Trophoblast cell (in vitro differentiated cells and primary cell): Measurements from ENCODE around the gene STRN.

Experiments used
- DNase-seq, 2 donors: peaks; one replicate each; pipeline ENCODE4 v3.0.0-alpha.2; 2016
- H2AFZ ChIP-seq: 2 replicates; pipeline ENCODE4 v1.6.1; 2013; ENCODE audit warnings: low read length, moderate library complexity, mild to moderate bottlenecking; ENCODE audit not compliant: insufficient read depth, poor library complexity
- H2AK5ac ChIP-seq: 2 replicates; pipeline ENCODE4 v1.6.1; 2013; ENCODE audit warnings: mild to moderate bottlenecking, low read length
- H2BK120ac ChIP-seq: 2 replicates; pipeline ENCODE4 v1.6.1; 2013; ENCODE audit warnings: low read length, mild to moderate bottlenecking, moderate library complexity; ENCODE audit not compliant: insufficient read depth, poor library complexity
- H2BK12ac ChIP-seq: 2 replicates; pipeline ENCODE4 v1.6.1; 2013; ENCODE audit warnings: mild to moderate bottlenecking, low read length, moderate library complexity
- H2BK5ac ChIP-seq: 2 replicates; pipeline ENCODE4 v1.6.1; 2013; ENCODE audit warnings: low read length, low read depth, moderate library complexity, mild to moderate bottlenecking; ENCODE audit not compliant: poor library complexity
- H3K14ac ChIP-seq: 2 replicates; pipeline ENCODE4 v1.6.1; 2013; ENCODE audit warnings: mild to moderate bottlenecking, low read length
- H3K18ac ChIP-seq: 2 replicates; pipeline ENCODE4 v1.6.1; 2013; ENCODE audit warnings: mild to moderate bottlenecking, low read length
- H3K23ac ChIP-seq: 2 replicates; pipeline ENCODE4 v1.6.1; 2013; ENCODE audit warnings: low read length
- H3K27ac ChIP-seq: 2 replicates; pipeline ENCODE4 v1.5.1; 2013; ENCODE audit warnings: low read depth, mild to moderate bottlenecking, inconsistent platforms, low read length, moderate library complexity
- H3K27me3 ChIP-seq: 2 replicates; pipeline ENCODE4 v1.6.1; 2013; ENCODE audit warnings: inconsistent platforms, mild to moderate bottlenecking, low read length, moderate library complexity; ENCODE audit not compliant: insufficient read depth
- H3K36me3 ChIP-seq, 2 experiments: 1 replicate in 1 of 2; 2 replicates in 1 of 2; pipeline ENCODE4 v1.6.1; 2013; ENCODE audit warnings: low read length in 2 of 2, mild to moderate bottlenecking in 2 of 2, moderate library complexity in 1 of 2; ENCODE audit not compliant: insufficient read depth in 2 of 2, control insufficient read depth in 1 of 2
- H3K4ac ChIP-seq: 2 replicates; pipeline ENCODE4 v1.6.1; 2013; ENCODE audit warnings: low read depth, mild to moderate bottlenecking, low read length, moderate library complexity
- H3K4me1 ChIP-seq, 2 experiments: 1 replicate in 1 of 2; 2 replicates in 1 of 2; pipeline ENCODE4 v1.6.1; 2013; ENCODE audit warnings: low read length in 2 of 2, mild to moderate bottlenecking in 2 of 2, moderate library complexity in 1 of 2; ENCODE audit not compliant: insufficient read depth in 2 of 2, control insufficient read depth in 1 of 2
- H3K4me2 ChIP-seq: 2 replicates; pipeline ENCODE4 v1.6.1; 2013; ENCODE audit warnings: inconsistent platforms, mild to moderate bottlenecking, low read length, moderate library complexity
- H3K4me3 ChIP-seq: 2 replicates; pipeline ENCODE4 v1.5.1; 2013; ENCODE audit warnings: mild to moderate bottlenecking, low read depth, low read length, inconsistent platforms
- H3K79me1 ChIP-seq: one replicate; pipeline ENCODE4 v1.6.1; 2013; ENCODE audit warnings: low read length
- H3K79me2 ChIP-seq: 2 replicates; pipeline ENCODE4 v1.6.1; 2013; ENCODE audit warnings: low read length, mild to moderate bottlenecking; ENCODE audit not compliant: control insufficient read depth, insufficient read depth, poor library complexity
- H3K9ac ChIP-seq: 2 replicates; pipeline ENCODE4 v1.6.1; 2013; ENCODE audit warnings: mild to moderate bottlenecking, low read length
- H3K9me3 ChIP-seq: 2 replicates; pipeline ENCODE4 v1.6.1; 2013; ENCODE audit warnings: low read depth, mild to moderate bottlenecking, control low read depth, inconsistent platforms, low read length; ENCODE audit not compliant: insufficient read depth
- H4K12ac ChIP-seq: 2 replicates; pipeline ENCODE4 v1.6.1; 2013; ENCODE audit warnings: low read depth, mild to moderate bottlenecking, low read length, moderate library complexity
- H4K8ac ChIP-seq: 2 replicates; pipeline ENCODE4 v1.6.1; 2013; ENCODE audit warnings: low read depth, mild to moderate bottlenecking, low read length, moderate library complexity
- H4K91ac ChIP-seq: one replicate; pipeline ENCODE4 v1.6.1; 2013; ENCODE audit warnings: low read depth, mild to moderate bottlenecking, low read length, moderate library complexity
- whole genome bisulfite sequencing: extraction: QIAGEN DNeasy Blood & Tissue Kit; methylation state at CpG from one replicate; pipeline ENCODE4 v1.1.7; 2013; ENCODE audit warnings: missing lambda C conversion rate; ENCODE audit not compliant: insufficient read length, insufficient coverage; ENCODE audit errors: extremely low coverage; 5-methylcytosine and 5-hydroxymethylcytosine counted together

Gene STRN

GRCh38 chr2:36915627-36916026, 50.7 kb downstream of the STRN start:
- no peak overlapping the region for H4K8ac ChIP-seq
- H2BK5ac ChIP-seq: no peak overlapping the region
- no CpG with 5 or more reads among the region's 1 CpG for WGBS
- H3K9me3 ChIP-seq: no peaks in the 10 kb centered on the region
- H2BK12ac ChIP-seq: no peak overlapping the region
- H4K12ac ChIP-seq: no peak overlapping the region
- no peak overlapping the region for H4K91ac ChIP-seq
- no peaks in the 10 kb centered on the region for H3K4me1 ChIP-seq
- H2AK5ac ChIP-seq: no peak overlapping the region
- H3K14ac ChIP-seq: no peak overlapping the region
- H3K27ac ChIP-seq: no peak overlapping the region
- H3K23ac ChIP-seq: no peak overlapping the region
- no peak overlapping the region for H3K18ac ChIP-seq
- no peak overlapping the region for H3K9ac ChIP-seq
- no peaks in the 10 kb centered on the region for H3K36me3 ChIP-seq
- no peaks in the 10 kb centered on the region for H3K79me1 ChIP-seq
- H3K4me2 ChIP-seq: no peak overlapping the region
- H2AFZ ChIP-seq: no peak overlapping the region
- no peak overlapping the region for H3K4me3 ChIP-seq
- H2BK120ac ChIP-seq: no peak overlapping the region
- no peaks in the 10 kb centered on the region for H3K79me2 ChIP-seq
- H3K27me3 ChIP-seq: no peaks in the 10 kb centered on the region
- no peak overlapping the region for H3K4ac ChIP-seq
- no peak for DNase-seq

DNA sequence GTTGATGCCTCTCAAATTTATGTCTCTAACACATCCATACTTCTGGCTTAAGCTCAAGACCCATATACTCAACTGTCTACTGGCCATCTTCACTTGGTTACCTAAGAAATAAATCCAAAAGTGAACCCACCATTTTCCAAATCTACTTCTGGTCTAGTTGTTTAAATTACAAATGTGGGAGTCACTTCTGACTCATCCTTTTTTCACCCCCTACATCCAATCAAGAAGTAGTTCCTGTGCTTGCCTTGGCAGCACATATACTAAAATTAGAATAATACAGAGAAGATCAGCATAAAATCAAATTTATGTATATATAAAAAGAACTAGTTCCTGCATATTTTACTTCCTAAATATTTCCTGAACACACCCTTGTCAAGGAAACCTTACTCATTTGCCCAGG, 53.6 kb downstream of the STRN start:
- no peak overlapping the region for H3K23ac ChIP-seq
- H4K12ac ChIP-seq: no peak overlapping the region
- no peak overlapping the region for H3K4me3 ChIP-seq
- no peak overlapping the region for H2AK5ac ChIP-seq
- H3K27ac ChIP-seq: no peak overlapping the region
- no peak overlapping the region for H3K18ac ChIP-seq
- no peaks in the 10 kb centered on the region for H3K79me1 ChIP-seq
- H3K9me3 ChIP-seq: no peaks in the 10 kb centered on the region
- H3K36me3 ChIP-seq: no peaks in the 10 kb centered on the region
- peaks cover 0 to 3% of the 10 kb centered on the region in 2 experiments for H3K4me1 ChIP-seq
- no peak overlapping the region for H2BK5ac ChIP-seq
- no peak overlapping the region for H2AFZ ChIP-seq
- H3K27me3 ChIP-seq: no peaks in the 10 kb centered on the region
- no peak overlapping the region for H3K9ac ChIP-seq
- H3K4ac ChIP-seq: no peak overlapping the region
- H4K8ac ChIP-seq: no peak overlapping the region
- H3K14ac ChIP-seq: no peak overlapping the region
- H4K91ac ChIP-seq: no peak overlapping the region
- no peak overlapping the region for H2BK12ac ChIP-seq
- H2BK120ac ChIP-seq: no peak overlapping the region
- DNase-seq: no peak
- no peak overlapping the region for H3K4me2 ChIP-seq
- no peaks in the 10 kb centered on the region for H3K79me2 ChIP-seq

- H3K4ac ChIP-seq: no peak overlapping the region
- H3K27ac ChIP-seq: no peak overlapping the region
- DNase-seq: peak in 1 of 2 donors; percentile 43
- no peaks in the 10 kb centered on the region for H3K27me3 ChIP-seq
- no peak overlapping the region for H2AK5ac ChIP-seq
- no peak overlapping the region for H3K23ac ChIP-seq
- peaks cover 0 to 1% of the 10 kb centered on the region in 2 experiments for H3K36me3 ChIP-seq
- no peak overlapping the region for H2BK12ac ChIP-seq
- H3K14ac ChIP-seq: no peak overlapping the region
- no peak overlapping the region for H4K8ac ChIP-seq
- no peak overlapping the region for H3K4me2 ChIP-seq
- H4K91ac ChIP-seq: no peak overlapping the region
- H2BK5ac ChIP-seq: no peak overlapping the region
- no peaks in the 10 kb centered on the region for H3K79me1 ChIP-seq
- no peak overlapping the region for H3K4me3 ChIP-seq
- no peaks in the 10 kb centered on the region for H3K79me2 ChIP-seq
- no peak overlapping the region for H3K18ac ChIP-seq
- H3K4me1 ChIP-seq: peaks cover 0 to 3% of the 10 kb centered on the region in 2 experiments
- H3K9me3 ChIP-seq: no peaks in the 10 kb centered on the region
- H3K9ac ChIP-seq: no peak overlapping the region
- H2AFZ ChIP-seq: no peak overlapping the region
- H2BK120ac ChIP-seq: no peak overlapping the region
- H4K12ac ChIP-seq: no peak overlapping the region
Observed at GRCh38 chr2:36911012-36911411, 55.3 kb downstream of the STRN start.

DNA sequence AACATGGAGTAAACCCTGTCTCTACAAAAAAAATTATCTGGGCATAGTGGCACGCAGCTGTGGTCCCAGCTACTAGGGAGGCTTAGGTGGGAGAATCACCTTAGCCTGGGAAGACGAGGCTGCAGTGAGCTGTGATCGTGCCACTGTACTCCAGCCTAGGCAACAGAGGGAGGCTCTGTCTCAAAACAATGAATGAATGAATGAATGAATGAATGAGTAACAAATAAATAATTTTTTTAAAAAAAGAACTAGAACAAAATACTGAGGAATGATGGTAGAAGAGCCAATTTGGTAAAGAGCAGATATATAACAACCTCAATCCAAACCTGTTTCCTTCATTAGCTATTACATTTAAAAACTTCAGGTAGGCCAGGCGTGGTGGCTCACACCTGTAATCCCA, 60.1 kb downstream of the STRN start:
- no peak overlapping the region for H2AK5ac ChIP-seq
- H3K79me1 ChIP-seq: no peaks in the 10 kb centered on the region
- no peaks in the 10 kb centered on the region for H3K9me3 ChIP-seq
- no peak overlapping the region for H3K23ac ChIP-seq
- no peak overlapping the region for H2AFZ ChIP-seq
- H3K4me1 ChIP-seq: peaks cover 0 to 3% of the 10 kb centered on the region in 2 experiments
- H3K18ac ChIP-seq: no peak overlapping the region
- no peak overlapping the region for H2BK12ac ChIP-seq
- H2BK120ac ChIP-seq: no peak overlapping the region
- no peak for DNase-seq
- H3K36me3 ChIP-seq: peaks cover 2 to 4% of the 10 kb centered on the region in 2 experiments
- H4K91ac ChIP-seq: no peak overlapping the region
- no peak overlapping the region for H3K4me2 ChIP-seq
- no peak overlapping the region for H2BK5ac ChIP-seq
- H3K79me2 ChIP-seq: no peaks in the 10 kb centered on the region
- no peak overlapping the region for H3K27ac ChIP-seq
- H3K14ac ChIP-seq: no peak overlapping the region
- no peak overlapping the region for H3K9ac ChIP-seq
- WGBS: no CpG with 5 or more reads among the region's 4 CpGs
- peak overlapping the region; percentile 43 for H4K12ac ChIP-seq
- no peak overlapping the region for H3K4ac ChIP-seq
- H3K27me3 ChIP-seq: no peaks in the 10 kb centered on the region
- no peak overlapping the region for H3K4me3 ChIP-seq
- no peak overlapping the region for H4K8ac ChIP-seq
